RPMI8226 (cell line): Measurements from ENCODE around the gene CDK2.

Experiments used
- DNase-seq: peaks from one replicate; pipeline ENCODE4 v3.0.0-alpha.2; 2015

Gene CDK2

GRCh38 chr12:56017181-56017580 is 50.6 kb downstream of the CDK2 start:
- no peak for DNase-seq

- DNase-seq = no peak
Measured at GRCh38 chr12:56018356-56018755, 51.7 kb downstream of the CDK2 start.

GRCh38 chr12:56020423-56021184 is 54.0 kb downstream of the CDK2 start, which contains the start of gene IKZF4:
IKZF4 (plus strand) TSS chr12:56021043; CDS start chr12:56021494, 451 bp downstream.
- no peak for DNase-seq

- DNase-seq = no peak
Measured at GRCh38 chr12:56021889-56022497, 55.4 kb downstream of the CDK2 start.
